GM06990 (cell line): ENCODE data around the gene SUPT3H.
"Not testable (repeated sequence)": the region's sequence is repeated elsewhere in the genome, so short reads cannot be mapped to it uniquely, and the experiment has no call there.

ENCODE experiments used
- DNase-seq: peaks from one replicate; pipeline ENCODE4 v3.0.0-alpha.2; 2011; ENCODE audit not compliant: insufficient read length; ENCODE audit errors: extremely low read depth
- H3K27me3 ChIP-seq: replicated peaks from 2 replicates; pipeline ENCODE4 v1.6.0; 2011; ENCODE audit warnings: low read length; ENCODE audit not compliant: control insufficient read depth, insufficient read depth
- H3K36me3 ChIP-seq: 2 replicates; pipeline ENCODE4 v1.5.1; 2011; ENCODE audit warnings: low read length; ENCODE audit not compliant: control insufficient read depth, insufficient read depth
- H3K4me3 ChIP-seq: replicated peaks from 2 replicates; pipeline ENCODE4 v1.5.1; 2011; ENCODE audit warnings: low read depth, mild to moderate bottlenecking, control low read depth, low read length
- TF ChIP-seq, protein P1 (sequence below): IDR thresholded peaks from 2 replicates; pipeline ENCODE4 v1.5.1; 2011; ENCODE audit warnings: low read length, control low read depth, mild to moderate bottlenecking, inconsistent platforms; ENCODE audit not compliant: insufficient read depth, poor library complexity, severe bottlenecking

SUPT3H gene

GRCh38 chr6:45069091-45069490, 308.6 kb downstream of the SUPT3H start:
- TF ChIP-seq, protein P1, sequence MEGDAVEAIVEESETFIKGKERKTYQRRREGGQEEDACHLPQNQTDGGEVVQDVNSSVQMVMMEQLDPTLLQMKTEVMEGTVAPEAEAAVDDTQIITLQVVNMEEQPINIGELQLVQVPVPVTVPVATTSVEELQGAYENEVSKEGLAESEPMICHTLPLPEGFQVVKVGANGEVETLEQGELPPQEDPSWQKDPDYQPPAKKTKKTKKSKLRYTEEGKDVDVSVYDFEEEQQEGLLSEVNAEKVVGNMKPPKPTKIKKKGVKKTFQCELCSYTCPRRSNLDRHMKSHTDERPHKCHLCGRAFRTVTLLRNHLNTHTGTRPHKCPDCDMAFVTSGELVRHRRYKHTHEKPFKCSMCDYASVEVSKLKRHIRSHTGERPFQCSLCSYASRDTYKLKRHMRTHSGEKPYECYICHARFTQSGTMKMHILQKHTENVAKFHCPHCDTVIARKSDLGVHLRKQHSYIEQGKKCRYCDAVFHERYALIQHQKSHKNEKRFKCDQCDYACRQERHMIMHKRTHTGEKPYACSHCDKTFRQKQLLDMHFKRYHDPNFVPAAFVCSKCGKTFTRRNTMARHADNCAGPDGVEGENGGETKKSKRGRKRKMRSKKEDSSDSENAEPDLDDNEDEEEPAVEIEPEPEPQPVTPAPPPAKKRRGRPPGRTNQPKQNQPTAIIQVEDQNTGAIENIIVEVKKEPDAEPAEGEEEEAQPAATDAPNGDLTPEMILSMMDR = no peak
- no peaks in the 10 kb centered on the region for H3K36me3 ChIP-seq
- H3K4me3 ChIP-seq = no peak overlapping the region
- no peaks in the 10 kb centered on the region for H3K27me3 ChIP-seq
- DNase-seq = no peak

GRCh38 chr6:45067446-45067845, 310.3 kb downstream of the SUPT3H start:
- not testable (repeated sequence) for H3K4me3 ChIP-seq, DNase-seq, H3K36me3 ChIP-seq, H3K27me3 ChIP-seq

- not testable (repeated sequence) for DNase-seq, H3K4me3 ChIP-seq, H3K27me3 ChIP-seq, H3K36me3 ChIP-seq
Observed at GRCh38 chr6:45062659-45063058, 315.1 kb downstream of the SUPT3H start.

DNA sequence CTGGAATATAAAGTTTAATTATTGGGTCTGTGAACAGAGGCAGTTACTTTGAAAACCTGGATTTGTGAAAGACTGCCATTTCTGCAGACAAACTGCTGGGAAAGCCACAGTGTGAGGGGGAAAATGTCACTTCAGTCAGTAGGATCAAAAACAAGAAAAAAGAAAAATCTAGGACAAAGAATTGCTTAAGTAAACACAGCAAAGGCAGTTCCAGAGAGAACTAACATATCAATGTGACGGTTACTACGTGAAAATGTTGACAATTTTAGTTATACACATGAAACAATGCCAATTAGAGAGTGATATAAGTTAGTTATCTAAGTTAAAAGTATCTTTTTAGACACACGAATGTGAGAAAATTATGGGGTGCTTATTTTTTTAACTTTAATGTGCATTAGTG, 320.0 kb downstream of the SUPT3H start:
- no peak overlapping the region for H3K4me3 ChIP-seq
- TF ChIP-seq, protein P1 = no peak
- no peaks in the 10 kb centered on the region for H3K27me3 ChIP-seq
- no peak for DNase-seq
- H3K36me3 ChIP-seq = no peaks in the 10 kb centered on the region

GRCh38 chr6:45054610-45055009, 323.1 kb downstream of the SUPT3H start:
- no peak overlapping the region for H3K4me3 ChIP-seq
- H3K27me3 ChIP-seq = no peaks in the 10 kb centered on the region
- TF ChIP-seq, protein P1 = no peak
- H3K36me3 ChIP-seq = no peaks in the 10 kb centered on the region
- no peak for DNase-seq

DNA sequence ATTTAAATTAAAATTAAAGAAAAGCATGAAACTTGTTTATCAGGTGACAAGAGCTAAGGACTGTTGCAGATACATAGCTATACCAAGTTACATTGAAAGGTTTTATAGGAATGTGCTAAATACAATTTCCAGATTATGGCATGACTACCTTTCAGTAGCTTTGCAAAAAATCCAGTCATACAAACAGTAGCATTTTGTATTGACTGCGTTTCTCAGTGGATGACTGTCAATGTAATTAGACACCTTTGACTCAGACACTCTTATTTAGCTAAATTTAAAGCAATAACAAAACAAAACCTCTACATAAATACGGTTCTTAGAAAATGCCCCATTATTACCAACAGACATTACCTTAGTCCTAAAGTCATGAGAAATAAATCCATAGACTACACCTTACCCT, 325.4 kb downstream of the SUPT3H start:
- Histone ChIP-seq H3K27me3 (no peaks in the 10 kb centered on the region), H3K4me3 (no peak overlapping the region), H3K36me3 (no peaks in the 10 kb centered on the region)
- TF ChIP-seq, protein P1 = no peak
- DNase-seq = no peak

GRCh38 chr6:45049188-45049843, 328.4 kb downstream of the SUPT3H start:
- no peak overlapping the region for H3K4me3 ChIP-seq
- no peaks in the 10 kb centered on the region for H3K36me3 ChIP-seq
- DNase-seq = no peak
- TF ChIP-seq, protein P1 = no peak
- no peaks in the 10 kb centered on the region for H3K27me3 ChIP-seq
